Islet precursor cell (in vitro differentiated cells): ENCODE data around the gene CASS4.
"Not testable (repeated sequence)": the region's sequence is repeated elsewhere in the genome, so short reads cannot be mapped to it uniquely, and the experiment has no call there.

Experiments
- DNase-seq: peaks from one replicate; pipeline ENCODE4 v3.0.0-alpha.2; 2018

CASS4 gene

DNA sequence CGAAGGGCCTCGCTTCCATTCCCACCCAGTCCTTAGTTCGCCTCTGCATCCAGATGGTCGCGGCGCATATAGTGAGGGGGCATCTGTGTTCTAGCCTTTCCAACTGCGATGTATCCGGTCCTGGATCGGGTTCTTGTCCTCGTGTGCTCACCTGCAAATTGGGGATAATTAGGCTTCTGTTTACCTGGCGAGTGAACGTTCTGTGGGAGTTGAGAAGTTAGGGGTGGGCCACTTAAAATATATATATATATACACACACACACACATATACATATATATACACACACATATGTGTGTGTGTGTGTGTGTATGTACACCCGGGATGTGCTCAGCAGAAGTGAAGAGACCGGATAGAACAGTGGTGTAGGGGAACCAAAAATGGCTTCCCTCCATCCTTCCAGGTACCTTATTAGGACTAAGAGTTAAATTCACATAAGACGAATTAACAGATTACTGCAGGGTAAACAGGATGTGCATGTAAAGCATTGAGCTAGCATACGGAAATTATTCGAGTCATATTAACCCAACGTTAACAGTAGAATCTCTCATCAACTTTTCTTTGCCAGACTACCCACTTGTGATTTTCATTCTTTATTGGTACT is 19.1 kb upstream of the CASS4 start:
- DNase-seq, result no peak

DNA sequence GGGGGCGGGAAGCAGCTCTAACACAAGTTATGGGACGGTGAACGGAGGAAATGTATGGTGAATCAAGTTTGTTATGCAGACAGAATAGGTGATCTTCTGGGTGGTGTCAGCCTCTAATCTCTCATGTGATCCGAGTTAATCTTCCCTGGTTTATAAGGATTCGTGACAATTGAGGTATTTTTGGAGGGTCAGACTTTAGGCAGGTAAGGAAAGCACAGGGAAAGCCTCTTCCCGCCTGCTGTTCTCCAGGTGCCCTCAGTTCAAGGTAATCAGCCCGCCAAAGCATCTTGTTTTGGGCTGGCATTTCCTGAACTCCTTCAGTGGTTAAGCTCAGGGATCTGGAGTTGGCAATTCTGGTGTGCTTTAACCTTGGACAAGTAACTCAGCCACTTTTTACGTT is 18.4 kb upstream of the CASS4 start:
- no peak for DNase-seq

GRCh38 chr20:56395166-56395565 is 16.9 kb upstream of the CASS4 start:
- no peak for DNase-seq

DNA sequence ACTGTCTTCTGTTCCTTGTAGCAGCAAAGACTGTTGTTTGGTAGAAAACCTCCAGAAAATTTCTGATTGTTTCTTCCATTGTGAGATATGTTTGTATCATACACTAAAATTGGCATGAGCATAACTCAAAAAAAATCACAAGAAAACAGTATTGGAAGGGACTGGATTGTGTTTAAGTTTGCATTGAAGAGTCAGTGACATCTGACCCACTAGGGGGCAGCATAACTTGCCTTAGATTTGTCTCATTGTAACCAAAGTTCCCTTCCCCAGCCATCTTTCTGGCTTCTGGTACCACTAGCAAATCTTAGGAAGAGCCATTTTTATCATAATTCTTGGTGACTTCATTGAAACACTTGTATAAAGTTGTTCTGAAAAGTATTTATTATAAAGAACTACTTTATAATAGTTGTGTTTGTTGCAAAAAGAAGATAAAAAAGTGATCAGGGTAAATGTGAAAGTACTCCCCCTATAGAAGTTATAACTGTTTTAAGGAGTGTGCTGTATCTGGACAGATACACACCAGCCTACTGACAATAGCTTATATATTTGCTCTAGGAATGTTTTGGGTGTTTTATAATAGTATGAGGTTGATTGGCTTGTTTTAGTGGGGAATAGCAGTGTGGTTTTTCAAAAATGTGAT is 11.9 kb upstream of the CASS4 start:
- DNase-seq, result no peak

DNA sequence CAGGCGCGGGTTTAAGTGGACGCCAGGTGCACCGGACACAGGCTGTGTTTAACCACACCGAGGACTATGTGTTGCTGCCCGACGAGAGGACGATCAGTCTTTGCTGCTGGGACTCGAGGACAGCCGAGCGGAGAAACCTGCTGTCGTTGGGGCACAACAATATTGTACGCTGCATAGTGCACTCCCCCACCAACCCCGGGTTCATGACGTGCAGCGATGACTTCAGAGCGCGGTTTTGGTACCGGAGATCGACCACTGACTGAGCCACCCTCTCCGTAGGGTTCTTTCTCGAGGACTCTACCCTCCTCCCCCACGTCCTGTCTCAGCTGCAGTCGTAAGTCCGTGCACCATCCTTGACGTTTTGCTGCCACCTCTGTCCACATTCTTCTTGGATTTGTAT is 8.6 kb upstream of the CASS4 start:
- no peak for DNase-seq

- not testable (repeated sequence) for DNase-seq
Measured at GRCh38 chr20:56405356-56405755, 6.7 kb upstream of the CASS4 start.

GRCh38 chr20:56406910-56407309 is 5.2 kb upstream of the CASS4 start:
- no peak for DNase-seq

DNA sequence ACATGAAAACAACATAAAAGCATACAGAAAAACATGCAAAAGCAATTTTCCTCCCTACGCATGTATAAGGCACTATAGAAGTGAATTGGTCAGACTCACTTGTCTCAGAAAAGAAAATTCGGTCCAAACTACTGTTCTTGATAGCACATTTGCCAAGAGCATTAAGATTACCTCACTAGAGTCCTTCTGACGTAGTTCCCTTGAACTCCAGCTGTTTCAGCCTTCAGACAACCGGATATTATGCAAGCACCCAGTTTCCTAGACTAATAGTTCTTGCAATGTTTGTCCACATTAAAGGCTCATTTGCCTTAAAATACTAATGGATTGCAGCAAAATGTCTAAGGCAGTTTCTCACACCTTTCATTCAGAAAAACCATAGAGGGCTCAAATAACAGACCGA is 2.5 kb upstream of the CASS4 start:
- no peak for DNase-seq

GRCh38 chr20:56409956-56410355 is 2.1 kb upstream of the CASS4 start:
- DNase-seq, result no peak

GRCh38 chr20:56411287-56411686 is 773 bp upstream of the CASS4 start:
- DNase-seq, result not testable (repeated sequence)

DNA sequence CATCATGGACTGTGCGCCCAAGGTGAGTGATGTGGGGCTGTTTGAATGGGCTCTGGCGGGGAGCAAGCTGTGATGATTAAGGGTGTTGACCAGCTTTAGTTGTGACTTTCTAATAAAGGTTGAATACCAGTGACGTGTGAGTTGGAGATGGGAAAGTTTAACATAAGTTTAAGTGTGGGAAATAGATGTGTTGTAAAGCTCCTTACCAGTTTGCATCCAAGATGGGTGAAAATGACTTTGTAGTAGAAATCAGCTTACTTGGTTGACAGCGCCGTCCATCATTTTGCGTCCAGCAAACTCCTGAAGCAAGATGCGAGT is 372 bp downstream of the CASS4 start:
- DNase-seq, result no peak

DNA sequence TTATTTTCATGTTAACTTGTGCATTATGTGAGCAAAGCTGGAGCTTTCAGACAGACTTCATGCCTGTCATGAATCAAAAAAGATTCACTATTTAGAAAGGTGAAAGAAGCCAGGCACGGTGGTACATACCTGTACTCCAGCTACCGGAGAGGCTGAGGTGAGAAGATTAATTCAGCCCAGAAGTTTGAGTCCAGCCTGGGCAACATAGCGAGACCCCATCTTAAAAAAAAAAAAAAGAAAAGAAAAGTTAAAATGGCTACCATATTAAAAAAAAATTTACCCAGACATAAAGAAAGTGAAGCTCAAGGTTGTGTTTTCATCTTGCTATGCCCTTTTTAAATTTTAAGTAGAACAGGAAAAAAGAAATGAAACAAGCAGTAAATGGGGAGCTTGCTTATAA is 889 bp downstream of the CASS4 start:
- no peak for DNase-seq

DNA sequence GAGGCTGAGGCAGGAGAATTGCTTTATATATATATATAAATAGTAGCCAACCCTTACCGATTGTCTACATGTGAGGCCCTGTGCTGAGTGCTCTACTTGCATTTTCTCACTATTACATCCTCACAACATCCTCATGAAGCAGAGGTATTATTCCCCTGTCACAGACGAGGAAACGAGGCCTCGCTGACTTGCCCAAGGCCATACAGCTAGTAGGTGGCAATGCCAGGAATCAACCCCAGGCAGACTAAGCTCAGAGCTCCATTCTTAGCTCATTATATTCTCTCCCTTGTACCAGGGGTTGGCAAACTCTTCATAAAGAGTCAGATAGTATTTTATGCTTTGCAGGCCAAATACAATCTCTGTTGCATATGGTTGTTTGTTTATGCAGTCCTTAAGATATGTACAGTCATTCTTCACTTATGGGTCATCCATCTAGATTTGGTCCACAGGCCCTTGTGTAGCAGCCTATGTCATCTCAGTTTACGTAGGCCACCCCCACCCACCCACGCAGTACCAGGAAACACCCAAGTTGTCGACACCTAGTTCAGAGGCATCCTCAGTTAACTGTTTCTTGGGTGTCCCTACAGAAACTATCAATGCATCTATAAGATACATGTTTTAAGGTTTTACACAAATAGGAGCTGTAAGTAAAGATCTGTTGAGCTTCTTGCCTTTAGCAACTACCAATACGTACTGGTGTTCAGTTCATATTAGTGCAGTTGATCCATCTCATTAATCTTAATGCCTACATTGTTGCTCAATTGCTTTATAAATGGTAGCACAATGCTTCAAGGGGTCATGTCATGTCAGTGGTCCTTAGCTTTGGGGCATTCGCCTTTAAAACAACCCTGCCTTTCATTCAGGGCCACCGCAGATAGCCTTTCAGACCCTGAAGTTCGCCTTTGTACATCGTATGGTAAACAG is 3.0 kb downstream of the CASS4 start:
- DNase-seq, result no peak

DNA sequence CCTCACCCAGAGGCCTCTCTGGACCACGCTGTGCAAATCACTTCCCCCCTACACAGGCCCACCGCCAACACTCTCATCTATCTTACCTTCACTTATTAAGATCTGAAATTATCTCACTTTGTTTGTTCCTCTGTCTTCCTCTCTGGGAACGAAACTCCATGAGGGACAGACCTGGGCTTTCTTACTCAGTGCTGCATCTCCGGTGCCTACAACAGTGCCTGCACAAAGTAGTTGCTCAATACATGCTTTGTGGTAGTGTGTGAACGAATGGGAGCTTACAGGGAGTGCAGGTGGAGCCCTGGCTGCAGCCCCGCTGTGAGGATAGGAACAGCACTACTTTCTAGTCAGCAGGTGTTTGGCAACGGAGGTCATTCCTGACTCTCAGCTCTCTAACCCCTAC is 5.3 kb downstream of the CASS4 start:
- DNase-seq, result no peak

GRCh38 chr20:56417911-56418310 is 5.9 kb downstream of the CASS4 start:
- no peak for DNase-seq

DNA sequence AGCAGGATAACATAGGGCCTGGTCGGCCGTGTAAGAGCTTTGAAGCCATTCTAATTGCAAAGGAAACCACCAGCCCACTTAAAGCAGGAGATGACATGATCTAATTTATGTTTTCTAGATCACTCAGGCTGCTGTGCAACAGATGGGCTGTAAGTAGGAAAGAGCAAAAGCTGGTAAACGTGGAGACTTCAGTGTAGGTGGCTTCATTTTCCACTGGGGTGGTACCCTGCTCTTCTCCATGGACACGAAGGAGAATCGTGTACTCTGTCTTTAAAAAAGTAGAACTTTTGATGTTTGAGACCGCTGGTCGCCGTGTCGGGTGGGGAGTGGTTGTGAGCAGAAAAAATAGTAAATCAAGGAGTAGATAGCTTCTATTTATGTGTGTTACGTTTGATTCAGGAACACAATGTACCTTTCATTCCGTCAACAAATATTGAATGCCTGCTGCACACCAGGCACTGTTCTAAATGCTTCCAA is 6.4 kb downstream of the CASS4 start:
- no peak for DNase-seq

DNA sequence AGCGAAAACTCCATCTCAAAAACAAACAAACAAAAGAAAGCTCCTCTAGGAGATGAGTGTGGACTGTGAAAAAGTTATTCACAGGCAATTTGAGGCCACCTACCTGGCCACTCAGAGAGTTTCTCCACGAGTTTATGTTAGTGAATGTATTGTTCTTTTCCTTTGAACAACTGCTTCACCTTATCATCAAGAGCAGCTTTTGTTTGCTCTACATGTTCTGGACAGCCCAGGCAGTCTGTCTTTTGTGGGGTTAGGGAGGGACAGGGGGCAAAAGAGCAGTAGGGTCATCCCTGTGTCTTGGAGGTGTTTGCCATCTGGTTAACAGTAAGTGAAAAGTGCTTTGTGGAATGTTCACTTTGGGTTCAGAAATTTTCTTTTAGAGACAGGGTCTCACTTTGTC is 8.0 kb downstream of the CASS4 start:
- no peak for DNase-seq

DNA sequence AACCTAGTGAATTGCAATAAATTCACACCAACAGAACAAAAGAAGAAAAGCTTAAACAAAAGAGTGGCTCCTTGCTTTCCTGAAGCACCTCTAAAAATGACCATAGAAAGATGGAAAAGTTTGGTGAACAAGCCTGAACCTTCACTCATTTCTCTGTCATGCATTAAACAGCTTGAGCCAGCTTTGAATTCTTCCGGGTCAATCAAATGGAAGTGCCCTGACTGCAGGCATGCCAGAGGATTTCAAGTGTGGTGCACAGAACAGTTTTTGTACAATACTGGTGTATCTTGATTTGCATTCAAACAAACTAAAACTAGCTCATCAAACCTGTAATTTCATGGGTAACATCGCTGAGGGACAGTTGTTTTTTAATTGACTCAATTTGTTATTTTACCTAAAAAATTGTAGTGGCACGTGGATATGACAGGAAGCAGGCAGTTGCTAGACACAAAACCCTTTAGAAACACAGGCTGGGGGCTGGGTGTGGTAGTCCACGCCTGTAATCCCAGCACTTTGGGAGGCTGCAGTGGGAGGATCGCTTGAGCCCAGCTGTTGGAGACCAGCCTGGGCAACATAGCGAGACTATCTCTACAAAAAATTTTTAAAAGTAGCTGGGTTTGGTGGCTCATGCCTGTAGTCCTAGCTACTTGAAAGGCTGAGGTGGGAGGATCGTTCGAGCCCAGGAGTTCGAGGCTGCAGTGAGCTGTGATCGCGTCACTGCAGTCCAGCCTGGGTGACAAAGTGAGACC is 9.1 kb downstream of the CASS4 start:
- DNase-seq, result no peak

DNA sequence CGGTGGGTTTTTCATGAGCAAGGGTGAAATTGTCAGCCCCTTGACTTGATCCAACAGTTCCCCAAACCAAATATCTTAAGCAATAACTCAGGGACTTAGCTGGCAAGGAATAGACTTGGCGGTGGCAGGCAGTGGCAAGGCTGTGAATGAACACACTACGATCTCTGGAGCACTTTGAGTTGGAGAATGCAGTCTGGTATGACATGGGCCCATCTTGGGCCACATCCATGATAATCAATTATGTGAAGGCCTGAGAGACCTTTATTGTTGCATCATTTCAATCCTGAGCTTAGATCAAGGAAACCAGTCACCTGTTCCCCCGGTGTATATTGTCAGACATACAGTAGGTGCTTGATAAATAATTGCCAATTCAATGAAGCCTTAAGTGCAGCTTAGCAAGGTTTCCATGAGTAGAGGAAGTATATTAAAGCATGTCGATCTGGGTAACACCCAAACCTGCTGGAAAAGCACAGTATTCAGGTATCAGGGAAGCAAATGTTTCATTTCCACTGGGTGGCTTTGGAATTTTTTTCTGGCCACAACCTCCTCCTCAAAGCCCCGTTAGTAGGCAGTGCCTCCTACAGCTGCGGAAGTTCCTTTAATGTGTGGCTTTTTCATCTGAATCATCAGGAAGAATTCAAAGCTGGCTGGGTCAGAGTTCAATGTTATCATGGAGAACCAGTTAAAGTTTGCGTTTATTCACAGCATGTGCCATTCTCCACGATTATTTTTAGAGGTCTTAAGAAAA is 10.2 kb downstream of the CASS4 start:
- no peak for DNase-seq

- no peak for DNase-seq
Measured at GRCh38 chr20:56422824-56423189, 10.7 kb downstream of the CASS4 start.

DNA sequence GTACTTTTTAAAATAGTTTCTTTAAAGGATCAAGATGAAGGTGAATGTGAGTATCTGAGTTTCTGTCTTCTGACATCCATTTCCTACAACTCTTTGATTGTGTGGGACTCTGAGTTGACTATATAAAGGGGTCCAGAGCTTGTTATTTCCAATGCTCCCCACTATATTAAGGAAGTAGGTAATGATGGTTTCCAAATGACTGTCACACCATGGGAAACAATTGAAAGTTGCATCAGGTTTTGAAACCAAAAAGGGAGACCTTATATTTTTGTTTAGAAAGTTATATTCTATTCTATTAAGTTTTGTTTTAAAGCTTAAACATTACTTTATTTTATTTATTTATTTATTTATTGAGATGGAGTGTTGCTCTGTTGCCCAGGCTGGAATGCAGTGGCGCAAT is 11.2 kb downstream of the CASS4 start:
- no peak for DNase-seq

- no peak for DNase-seq
Measured at GRCh38 chr20:56423886-56424285, 11.8 kb downstream of the CASS4 start.

GRCh38 chr20:56424931-56425330 is 12.9 kb downstream of the CASS4 start:
- no peak for DNase-seq
